ENCODE results near the gene KDM4C. TPM values are rescaled to one million over a fixed set of nuclear protein-coding genes. Genes with fewer than 3 reads are reported as not detected.

The KDM4C gene
- total RNA-seq, 1 experiment from 2014 or later, result 17.0 TPM

DNA sequence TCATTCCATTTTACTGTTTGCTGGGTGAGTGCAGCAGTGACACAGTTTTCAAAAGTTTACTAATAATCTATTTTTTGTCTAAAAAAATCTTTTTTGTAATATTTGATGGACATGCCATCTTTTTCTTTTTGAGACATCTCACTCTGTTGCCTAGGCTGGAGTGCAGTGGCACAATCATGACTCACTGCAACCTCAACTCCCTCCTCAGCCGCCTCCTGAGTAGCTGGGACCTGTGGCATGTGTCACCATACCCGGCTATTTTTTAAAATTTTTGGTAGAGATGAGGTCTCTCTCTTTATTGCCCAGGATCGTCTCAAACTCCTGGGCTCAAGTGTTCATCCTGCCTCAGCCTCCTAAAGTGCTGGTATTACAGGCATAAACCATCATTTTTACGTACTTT is 86.0 kb downstream of the KDM4C start:
- Histone ChIP-seq H3K27ac (no peak overlapping the region), H3K9me3 (replicated peaks) (no peaks in the 10 kb centered on the region), H3K4me3 (no peak overlapping the region), H3K36me3 (no peaks in the 10 kb centered on the region), H3K27me3 (no peaks in the 10 kb centered on the region), H3K4me1 (no peaks in the 10 kb centered on the region)
- no peak for DNase-seq

- Histone ChIP-seq H3K36me3 (no peaks in the 10 kb centered on the region), H3K27me3 (no peaks in the 10 kb centered on the region), H3K4me3 (no peak overlapping the region), H3K4me1 (no peaks in the 10 kb centered on the region), H3K9me3 (replicated peaks) (no peaks in the 10 kb centered on the region), H3K27ac (no peak overlapping the region)
- no peak for DNase-seq
Measured at GRCh38 chr9:6844267-6844666, 86.5 kb downstream of the KDM4C start.

- no peaks in the 10 kb centered on the region for H3K9me3 ChIP-seq (replicated peaks)
- no peak overlapping the region for H3K27ac ChIP-seq
- peaks cover 4% of the 10 kb centered on the region; the same call in 1 of the 2 replicates for H3K36me3 ChIP-seq
- H3K4me1 ChIP-seq, result no peaks in the 10 kb centered on the region
- H3K27me3 ChIP-seq, result no peaks in the 10 kb centered on the region
- DNase-seq, result no peak
- no peak overlapping the region for H3K4me3 ChIP-seq
Measured at GRCh38 chr9:6845128-6845826, 87.5 kb downstream of the KDM4C start.

DNA sequence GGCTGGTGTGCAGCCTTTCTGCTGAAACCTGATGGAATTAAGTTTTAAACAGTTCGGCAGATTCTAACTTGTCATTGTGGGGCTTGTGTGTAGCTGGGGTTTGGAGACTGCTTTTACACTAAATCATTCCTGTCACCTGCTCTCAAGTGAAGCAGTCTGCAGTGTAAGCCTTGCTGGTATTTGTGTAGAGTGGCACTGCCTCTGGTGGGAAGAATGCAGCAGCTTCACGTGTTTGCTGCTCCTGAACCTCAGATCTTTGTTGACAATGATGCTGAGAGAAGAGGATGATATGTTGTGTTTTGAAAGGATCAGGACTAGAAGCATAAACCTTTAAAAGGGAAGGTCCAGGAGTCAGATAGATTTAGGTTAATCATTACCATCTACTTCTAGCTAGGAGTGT is 88.1 kb downstream of the KDM4C start:
- H3K4me1 ChIP-seq, result no peaks in the 10 kb centered on the region
- DNase-seq, result no peak
- no peaks in the 10 kb centered on the region for H3K9me3 ChIP-seq (replicated peaks)
- H3K4me3 ChIP-seq, result no peak overlapping the region
- no peaks in the 10 kb centered on the region for H3K27me3 ChIP-seq
- H3K36me3 ChIP-seq, result peaks cover 4% of the 10 kb centered on the region; the same call in 1 of the 2 replicates
- H3K27ac ChIP-seq, result no peak overlapping the region

DNA sequence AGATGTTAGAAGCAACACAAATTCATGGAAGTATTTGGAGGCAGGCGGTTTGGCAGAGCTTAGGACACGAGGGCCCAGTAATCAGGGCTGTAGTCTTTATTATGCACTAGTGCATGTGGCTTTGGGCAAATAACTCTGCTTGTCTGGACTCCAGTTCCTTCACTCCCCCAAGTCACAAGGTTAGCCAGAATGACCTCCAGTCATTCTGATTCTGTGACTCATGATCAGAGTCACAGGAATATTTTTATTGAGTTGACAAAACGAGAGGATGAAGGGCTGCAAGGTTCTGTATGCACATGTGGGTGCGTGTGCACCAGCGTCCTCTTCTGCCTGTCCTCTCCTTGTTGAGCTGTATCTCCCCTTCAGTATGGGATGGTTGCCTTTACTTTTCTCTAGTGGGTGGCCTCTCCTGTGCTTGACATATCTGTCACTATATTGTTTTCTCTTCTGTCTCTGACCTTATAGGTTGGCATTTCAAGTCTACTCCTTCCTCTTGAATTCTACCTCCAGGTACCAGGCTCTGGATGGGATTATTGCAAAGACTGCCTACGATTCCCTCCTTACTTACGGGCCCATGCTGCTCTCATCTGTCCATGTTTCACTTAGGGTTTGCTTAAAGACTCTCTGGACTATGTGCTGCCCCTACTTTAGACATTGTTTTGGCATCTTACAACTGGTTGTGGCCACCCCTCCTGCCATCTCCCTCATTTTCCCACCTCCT is 94.6 kb downstream of the KDM4C start:
- H3K36me3 ChIP-seq, result peaks cover 4% of the 10 kb centered on the region; the same call in 1 of the 2 replicates
- H3K9me3 ChIP-seq (replicated peaks), result no peaks in the 10 kb centered on the region
- no peak overlapping the region for H3K4me3 ChIP-seq
- H3K4me1 ChIP-seq, result no peaks in the 10 kb centered on the region
- H3K27ac ChIP-seq, result no peak overlapping the region
- DNase-seq, result no peak
- no peaks in the 10 kb centered on the region for H3K27me3 ChIP-seq

DNA sequence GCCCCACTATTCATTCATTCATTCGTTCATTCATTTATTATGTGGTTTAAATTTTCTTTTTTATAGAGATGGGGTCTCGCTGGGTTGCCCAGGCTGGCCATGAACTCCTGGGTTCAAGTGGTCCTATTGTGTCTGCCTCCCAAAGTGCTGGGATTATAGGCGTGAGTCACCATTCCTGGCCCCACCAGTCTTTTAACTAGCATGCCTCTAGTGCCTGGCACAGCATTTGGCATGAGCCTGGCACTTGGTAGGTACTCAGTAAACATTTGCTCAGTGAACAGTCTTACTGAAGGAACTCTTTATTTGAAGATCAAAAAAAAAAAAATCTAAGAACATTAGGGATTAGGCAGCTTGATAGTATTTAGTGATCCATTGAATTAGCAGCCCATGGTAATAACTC is 98.1 kb downstream of the KDM4C start:
- H3K4me3 ChIP-seq, result no peak overlapping the region
- DNase-seq, result no peak

GRCh38 chr9:6864102-6864501 is 106.3 kb downstream of the KDM4C start:
- Histone ChIP-seq H3K9me3 (replicated peaks) (no peaks in the 10 kb centered on the region), H3K27ac (no peak overlapping the region), H3K36me3 (no peaks in the 10 kb centered on the region), H3K4me3 (no peak overlapping the region), H3K4me1 (no peaks in the 10 kb centered on the region), H3K27me3 (no peaks in the 10 kb centered on the region)
- no peak for DNase-seq

More for the DNA sequence above, 98.1 kb downstream of the KDM4C start:
- Histone ChIP-seq H3K27ac (no peak overlapping the region), H3K9me3 (replicated peaks) (no peaks in the 10 kb centered on the region), H3K4me1 (no peaks in the 10 kb centered on the region), H3K36me3 (no peaks in the 10 kb centered on the region), H3K27me3 (no peaks in the 10 kb centered on the region)

- no peak for DNase-seq
- Histone ChIP-seq H3K27ac (no peak overlapping the region), H3K4me3 (no peak overlapping the region), H3K4me1 (no peaks in the 10 kb centered on the region), H3K27me3 (no peaks in the 10 kb centered on the region), H3K9me3 (replicated peaks) (no peaks in the 10 kb centered on the region), H3K36me3 (no peaks in the 10 kb centered on the region)
Measured at GRCh38 chr9:6869081-6869948, 111.5 kb downstream of the KDM4C start.

DNA sequence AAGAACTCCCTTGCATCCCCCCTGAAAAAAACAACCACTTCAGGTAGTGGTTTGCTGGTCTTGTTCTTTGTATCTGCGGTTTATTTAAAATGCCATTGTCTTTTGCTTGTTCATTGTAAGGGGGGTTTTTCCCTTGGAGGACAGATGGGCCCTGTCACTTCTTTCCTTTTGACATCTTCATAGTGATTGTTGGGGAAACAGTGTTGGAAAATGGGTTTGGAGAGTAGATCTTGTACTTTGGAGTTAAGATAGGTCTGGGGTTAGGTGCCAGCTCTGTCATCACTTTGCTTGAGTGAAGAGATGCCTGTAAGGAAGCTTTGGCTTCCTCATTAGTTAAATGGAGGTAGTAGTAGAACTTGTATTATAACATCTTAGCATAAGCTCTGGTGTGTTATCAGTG is 112.4 kb downstream of the KDM4C start:
- no peak for DNase-seq
- no peaks in the 10 kb centered on the region for H3K27me3 ChIP-seq
- no peaks in the 10 kb centered on the region for H3K4me1 ChIP-seq
- H3K4me3 ChIP-seq, result no peak overlapping the region
- no peaks in the 10 kb centered on the region for H3K36me3 ChIP-seq
- H3K27ac ChIP-seq, result no peak overlapping the region
- H3K9me3 ChIP-seq (replicated peaks), result no peaks in the 10 kb centered on the region

DNA sequence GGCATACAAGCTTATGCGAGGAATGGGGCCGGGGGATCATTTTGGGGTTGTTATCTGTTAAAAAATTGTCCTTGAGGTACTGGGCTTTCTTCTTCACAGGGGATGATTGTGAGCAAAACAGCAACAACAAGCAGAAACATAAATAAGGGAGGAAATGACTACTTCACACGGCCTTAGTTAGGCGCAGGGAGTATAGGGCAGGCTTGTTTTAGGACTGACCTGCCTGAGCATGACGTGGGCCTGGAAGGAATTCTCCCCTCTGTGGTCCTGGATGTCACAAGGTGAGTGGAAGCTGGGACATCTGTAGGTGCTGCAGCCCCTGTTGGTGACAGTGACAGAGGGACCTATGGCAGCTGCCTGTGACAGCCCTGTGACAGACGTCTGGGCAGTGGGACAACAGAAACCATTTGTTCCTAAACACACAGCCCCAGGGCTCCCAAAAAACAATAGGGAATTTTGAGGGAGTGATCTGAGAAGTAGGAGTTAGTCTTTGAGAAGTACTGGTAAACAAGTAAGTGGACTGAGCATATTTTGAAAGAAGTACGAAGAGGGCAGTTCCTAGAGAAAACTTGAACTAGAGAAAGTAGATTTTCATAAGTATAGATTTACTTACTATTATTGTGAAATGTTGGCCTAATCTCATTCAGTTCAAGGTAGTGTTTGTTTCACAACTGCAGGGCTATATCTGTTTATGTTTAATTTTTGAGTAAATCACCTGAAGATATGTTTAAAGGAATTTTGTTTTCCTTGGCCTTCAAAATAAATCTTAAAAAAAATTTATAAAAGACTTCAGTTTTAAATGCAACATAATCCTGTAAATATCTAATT is 113.1 kb downstream of the KDM4C start:
- Histone ChIP-seq H3K4me1 (no peaks in the 10 kb centered on the region), H3K4me3 (no peak overlapping the region), H3K27ac (no peak overlapping the region), H3K27me3 (no peaks in the 10 kb centered on the region), H3K9me3 (replicated peaks) (no peaks in the 10 kb centered on the region), H3K36me3 (no peaks in the 10 kb centered on the region)
- no peak for DNase-seq

- Histone ChIP-seq H3K27ac (no peak overlapping the region), H3K4me1 (no peaks in the 10 kb centered on the region), H3K27me3 (no peaks in the 10 kb centered on the region), H3K4me3 (no peak overlapping the region), H3K9me3 (replicated peaks) (no peaks in the 10 kb centered on the region), H3K36me3 (no peaks in the 10 kb centered on the region)
- no peak for DNase-seq
Measured at GRCh38 chr9:6873857-6874256, 116.1 kb downstream of the KDM4C start.

- Histone ChIP-seq H3K4me1 (no peaks in the 10 kb centered on the region), H3K27ac (no peak overlapping the region), H3K9me3 (replicated peaks) (no peaks in the 10 kb centered on the region), H3K4me3 (no peak overlapping the region), H3K27me3 (no peaks in the 10 kb centered on the region), H3K36me3 (no peaks in the 10 kb centered on the region)
- no peak for DNase-seq
Measured at GRCh38 chr9:6876195-6876894, 118.6 kb downstream of the KDM4C start.

GRCh38 chr9:6877671-6878161 is 119.9 kb downstream of the KDM4C start:
- Histone ChIP-seq H3K4me1 (no peaks in the 10 kb centered on the region), H3K27ac (no peak overlapping the region), H3K27me3 (no peaks in the 10 kb centered on the region), H3K4me3 (no peak overlapping the region), H3K9me3 (replicated peaks) (no peaks in the 10 kb centered on the region), H3K36me3 (no peaks in the 10 kb centered on the region)
- DNase-seq, result no peak

GRCh38 chr9:6880626-6881025 is 122.9 kb downstream of the KDM4C start:
- Histone ChIP-seq H3K27me3 (no peaks in the 10 kb centered on the region), H3K27ac (no peak overlapping the region), H3K36me3 (no peaks in the 10 kb centered on the region), H3K9me3 (replicated peaks) (no peaks in the 10 kb centered on the region), H3K4me3 (no peak overlapping the region), H3K4me1 (no peaks in the 10 kb centered on the region)
- no peak for DNase-seq

Data from SJCRH30 (cell line).